ENCODE results near the gene SIGLEC6. TPM values are rescaled to one million over a fixed set of nuclear protein-coding genes. Genes with fewer than 3 reads are reported as not detected.

SIGLEC6 gene
- total RNA-seq, 1 experiment from 2014 or later: 0.37 TPM

DNA sequence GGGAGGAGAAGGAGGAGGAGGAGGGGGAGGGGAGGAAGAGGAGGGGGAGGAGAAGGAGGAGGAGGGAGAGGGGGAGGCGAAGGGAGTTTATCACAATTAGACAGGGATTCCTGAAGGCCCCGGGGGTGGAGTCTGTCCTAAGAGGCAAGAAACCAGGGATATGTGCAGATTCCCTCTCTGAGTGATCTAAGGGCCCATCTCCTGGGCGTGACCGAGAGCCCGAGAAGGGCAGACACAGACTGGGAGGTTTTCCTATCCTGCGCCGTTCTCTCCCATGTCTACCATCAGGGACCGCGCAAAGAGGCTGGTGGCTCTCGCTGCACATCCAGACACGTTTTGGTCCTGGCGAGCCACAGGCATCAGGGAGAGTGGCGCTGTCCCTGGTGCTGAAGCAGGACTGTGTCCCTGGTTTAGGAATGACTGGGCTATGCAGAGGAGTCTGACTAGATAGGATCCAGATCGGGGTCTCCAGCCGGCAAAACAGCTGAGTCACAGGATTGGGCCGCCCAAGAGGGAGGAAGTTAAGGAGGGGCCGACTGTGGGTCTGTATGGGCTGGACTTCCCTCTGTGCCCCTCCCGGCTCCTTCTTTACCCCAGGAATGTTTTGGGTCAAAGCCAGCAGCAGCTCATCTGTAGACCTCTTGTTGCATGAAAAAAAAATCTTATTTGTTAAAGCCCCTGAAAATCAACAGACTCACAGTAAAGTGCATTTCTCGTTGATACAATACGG, 21.7 kb upstream of the SIGLEC6 start (continued):
- TF ChIP-seq CREB1 (CRISPR knock-in tag; IDR thresholded peaks at IDR 0.05): 0 out of 2 replicates have a peak, but pooled peaks have one; percentile 56

DNA sequence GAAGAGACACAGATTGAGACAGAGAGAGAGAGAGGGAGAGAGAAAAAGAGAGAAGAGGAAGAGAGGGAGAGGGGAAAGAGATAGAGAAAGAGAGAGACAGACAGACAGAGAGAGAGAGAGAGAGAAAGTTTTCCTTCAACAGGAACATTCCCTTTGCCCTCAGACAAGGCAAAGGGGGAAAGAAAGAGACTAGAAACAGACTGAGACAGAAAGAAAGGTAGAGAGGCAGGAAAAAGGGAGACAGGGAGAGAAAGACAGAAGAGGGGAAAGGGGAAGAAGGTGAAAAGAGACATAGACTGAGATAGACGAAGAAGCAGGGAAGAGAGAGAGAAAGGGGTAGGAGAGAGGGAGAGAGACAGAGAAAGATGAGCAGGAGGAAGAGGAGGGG, 21.1 kb upstream of the SIGLEC6 start:
- TF ChIP-seq, protein P1, sequence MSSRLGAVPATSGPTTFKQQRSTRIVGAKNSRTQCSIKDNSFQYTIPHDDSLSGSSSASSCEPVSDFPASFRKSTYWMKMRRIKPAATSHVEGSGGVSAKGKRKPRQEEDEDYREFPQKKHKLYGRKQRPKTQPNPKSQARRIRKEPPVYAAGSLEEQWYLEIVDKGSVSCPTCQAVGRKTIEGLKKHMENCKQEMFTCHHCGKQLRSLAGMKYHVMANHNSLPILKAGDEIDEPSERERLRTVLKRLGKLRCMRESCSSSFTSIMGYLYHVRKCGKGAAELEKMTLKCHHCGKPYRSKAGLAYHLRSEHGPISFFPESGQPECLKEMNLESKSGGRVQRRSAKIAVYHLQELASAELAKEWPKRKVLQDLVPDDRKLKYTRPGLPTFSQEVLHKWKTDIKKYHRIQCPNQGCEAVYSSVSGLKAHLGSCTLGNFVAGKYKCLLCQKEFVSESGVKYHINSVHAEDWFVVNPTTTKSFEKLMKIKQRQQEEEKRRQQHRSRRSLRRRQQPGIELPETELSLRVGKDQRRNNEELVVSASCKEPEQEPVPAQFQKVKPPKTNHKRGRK (CRISPR knock-in tag; IDR thresholded peaks at IDR 0.05; ENCODE audit: borderline replicate concordance): 0 out of 2 replicates have a peak, but pooled peaks have one; percentile 15
- TF ChIP-seq, protein P2, sequence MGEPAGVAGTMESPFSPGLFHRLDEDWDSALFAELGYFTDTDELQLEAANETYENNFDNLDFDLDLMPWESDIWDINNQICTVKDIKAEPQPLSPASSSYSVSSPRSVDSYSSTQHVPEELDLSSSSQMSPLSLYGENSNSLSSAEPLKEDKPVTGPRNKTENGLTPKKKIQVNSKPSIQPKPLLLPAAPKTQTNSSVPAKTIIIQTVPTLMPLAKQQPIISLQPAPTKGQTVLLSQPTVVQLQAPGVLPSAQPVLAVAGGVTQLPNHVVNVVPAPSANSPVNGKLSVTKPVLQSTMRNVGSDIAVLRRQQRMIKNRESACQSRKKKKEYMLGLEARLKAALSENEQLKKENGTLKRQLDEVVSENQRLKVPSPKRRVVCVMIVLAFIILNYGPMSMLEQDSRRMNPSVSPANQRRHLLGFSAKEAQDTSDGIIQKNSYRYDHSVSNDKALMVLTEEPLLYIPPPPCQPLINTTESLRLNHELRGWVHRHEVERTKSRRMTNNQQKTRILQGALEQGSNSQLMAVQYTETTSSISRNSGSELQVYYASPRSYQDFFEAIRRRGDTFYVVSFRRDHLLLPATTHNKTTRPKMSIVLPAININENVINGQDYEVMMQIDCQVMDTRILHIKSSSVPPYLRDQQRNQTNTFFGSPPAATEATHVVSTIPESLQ (CRISPR knock-in tag; IDR thresholded peaks at IDR 0.05): no peak
- ChIA-PET POLR2A (no interaction called here), CTCF (interaction anchor here (1.7 to 1.8 kb wide), 2 partner anchors 12 to 131 kb away, joined by 7 to 12 read pairs; no protein-coding TSS in a partner anchor)
- Mint-ChIP-seq H3K4me3 (no peak overlapping the region), H3K36me3 (no peaks in the 10 kb centered on the region), H3K27me3 (ENCODE audit: low read depth) (peaks cover 44% of the 10 kb centered on the region), H3K27ac (no peak overlapping the region), H3K9me3 (peaks cover 5% of the 10 kb centered on the region; the same call in 1 of the 2 replicates), H3K4me1 (peaks cover 3% of the 10 kb centered on the region)
- DNase-seq (ENCODE audit: low spot score) (no peak), ATAC-seq (no peak)

DNA sequence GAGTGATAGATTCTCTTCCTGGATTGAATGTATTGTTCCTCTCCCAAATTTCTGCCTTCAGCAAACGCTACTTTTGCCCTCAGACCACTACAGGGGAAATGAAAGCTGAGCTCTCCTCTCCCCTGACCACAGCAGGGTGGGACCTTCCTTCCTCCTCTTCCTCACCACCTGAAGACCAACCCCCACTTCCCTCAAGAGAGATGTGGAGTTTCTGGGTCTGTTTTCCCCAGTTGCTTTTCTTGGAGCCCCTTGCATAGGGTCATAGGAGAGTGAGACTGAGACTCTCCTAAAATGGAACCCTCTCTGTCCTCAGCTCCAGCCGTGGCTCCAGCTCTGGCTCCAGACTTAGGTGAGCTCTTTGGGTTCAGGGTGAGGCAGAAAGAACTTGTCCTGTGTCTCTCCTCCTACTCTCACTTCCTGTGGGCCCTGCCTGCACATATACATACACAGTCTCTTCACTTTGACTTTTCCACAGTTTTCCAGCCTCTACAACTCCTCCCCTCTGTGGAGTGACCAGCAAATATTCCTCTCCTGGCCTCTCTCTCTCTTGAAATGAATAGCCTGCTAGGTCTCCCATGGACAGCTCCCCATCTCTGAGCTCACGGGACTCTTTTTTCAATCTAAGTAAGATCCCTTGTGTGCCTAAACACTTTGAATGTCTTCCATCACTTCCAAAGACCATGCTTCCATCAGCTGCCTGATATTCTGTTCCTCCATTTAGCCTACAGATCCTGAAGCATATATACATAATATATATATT, 20.4 kb upstream of the SIGLEC6 start:
- POLR2A ChIA-PET: no interaction called here
- no peaks in the 10 kb centered on the region for H3K36me3 Mint-ChIP-seq
- ATAC-seq: no peak
- H3K4me1 Mint-ChIP-seq: peaks cover 3% of the 10 kb centered on the region
- peaks cover 5% of the 10 kb centered on the region; the same call in 1 of the 2 replicates for H3K9me3 Mint-ChIP-seq
- DNase-seq (ENCODE audit: low spot score): no peak
- CTCF ChIA-PET: interaction anchor here (1.0 kb wide), 1 partner anchor 130 kb away, joined by 5 read pairs; no protein-coding TSS in a partner anchor
- TF ChIP-seq FOXK1 (CRISPR knock-in tag; IDR thresholded peaks at IDR 0.05) (no peak), JAZF1 (CRISPR knock-in tag; IDR thresholded peaks at IDR 0.05) (no peak), ZBTB21 (CRISPR knock-in tag; IDR thresholded peaks at IDR 0.05; ENCODE audit: borderline replicate concordance) (no peak)
- TF ChIP-seq, protein P1 (CRISPR knock-in tag; IDR thresholded peaks at IDR 0.05; ENCODE audit: borderline replicate concordance): no peak
- TF ChIP-seq, protein P3, sequence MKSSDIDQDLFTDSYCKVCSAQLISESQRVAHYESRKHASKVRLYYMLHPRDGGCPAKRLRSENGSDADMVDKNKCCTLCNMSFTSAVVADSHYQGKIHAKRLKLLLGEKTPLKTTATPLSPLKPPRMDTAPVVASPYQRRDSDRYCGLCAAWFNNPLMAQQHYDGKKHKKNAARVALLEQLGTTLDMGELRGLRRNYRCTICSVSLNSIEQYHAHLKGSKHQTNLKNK (CRISPR knock-in tag; IDR thresholded peaks at IDR 0.05): no peak
- no peak overlapping the region for H3K27ac Mint-ChIP-seq
- no peak overlapping the region for H3K4me3 Mint-ChIP-seq
- H3K27me3 Mint-ChIP-seq (ENCODE audit: low read depth): peaks cover 49% of the 10 kb centered on the region

DNA sequence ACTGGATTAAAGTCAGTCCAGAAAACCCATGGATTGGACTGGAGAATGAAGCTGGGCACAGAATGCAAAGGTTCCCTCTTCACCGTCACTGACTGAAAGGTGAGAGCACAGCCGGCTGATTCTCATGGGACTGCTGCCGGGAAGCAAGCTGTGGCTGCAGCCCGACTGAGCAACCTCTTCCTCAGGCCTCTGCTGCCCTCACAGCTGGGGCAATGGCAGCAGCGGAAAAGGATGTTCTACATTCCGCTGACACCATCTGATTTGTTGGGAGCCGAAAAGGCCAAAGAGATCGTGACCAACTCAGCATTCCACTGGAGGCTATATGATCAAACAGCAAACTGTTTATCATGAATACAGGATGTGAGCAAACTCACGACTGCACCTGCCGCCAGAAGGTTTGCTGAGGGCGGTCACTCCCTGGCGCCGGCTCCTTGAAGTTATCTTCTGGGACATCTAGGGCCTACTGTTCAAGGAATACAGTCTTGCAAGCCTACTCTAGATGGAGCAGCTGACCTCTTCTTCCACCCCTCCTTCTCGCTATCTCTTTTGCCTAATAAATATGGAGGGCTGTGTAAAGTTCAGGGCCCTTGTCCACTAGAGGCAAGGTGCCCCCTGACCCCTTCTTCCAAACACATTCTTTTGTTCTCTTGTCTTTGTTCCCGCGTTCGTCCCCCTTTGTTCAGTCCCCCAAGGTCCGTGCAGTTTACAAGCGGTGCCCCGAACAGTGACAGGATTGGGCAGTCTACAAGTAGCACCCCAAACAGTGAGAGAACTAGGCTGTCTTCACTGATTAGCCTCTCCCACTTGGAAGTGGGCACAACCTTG, 19.6 kb upstream of the SIGLEC6 start:
- Mint-ChIP-seq H3K4me3 (no peak overlapping the region), H3K9me3 (peaks cover 5% of the 10 kb centered on the region; the same call in 1 of the 2 replicates), H3K27ac (no peak overlapping the region), H3K27me3 (ENCODE audit: low read depth) (peaks cover 56% of the 10 kb centered on the region), H3K4me1 (peaks cover 3% of the 10 kb centered on the region), H3K36me3 (no peaks in the 10 kb centered on the region)
- ATAC-seq (no peak), DNase-seq (ENCODE audit: low spot score) (no peak)
- POLR2A ChIA-PET: no interaction called here
- CTCF ChIA-PET: interaction anchor here (1.0 to 1.3 kb wide), 2 partner anchors 14 to 129 kb away, joined by 3 to 5 read pairs; no protein-coding TSS in a partner anchor
- TF ChIP-seq, protein P4, sequence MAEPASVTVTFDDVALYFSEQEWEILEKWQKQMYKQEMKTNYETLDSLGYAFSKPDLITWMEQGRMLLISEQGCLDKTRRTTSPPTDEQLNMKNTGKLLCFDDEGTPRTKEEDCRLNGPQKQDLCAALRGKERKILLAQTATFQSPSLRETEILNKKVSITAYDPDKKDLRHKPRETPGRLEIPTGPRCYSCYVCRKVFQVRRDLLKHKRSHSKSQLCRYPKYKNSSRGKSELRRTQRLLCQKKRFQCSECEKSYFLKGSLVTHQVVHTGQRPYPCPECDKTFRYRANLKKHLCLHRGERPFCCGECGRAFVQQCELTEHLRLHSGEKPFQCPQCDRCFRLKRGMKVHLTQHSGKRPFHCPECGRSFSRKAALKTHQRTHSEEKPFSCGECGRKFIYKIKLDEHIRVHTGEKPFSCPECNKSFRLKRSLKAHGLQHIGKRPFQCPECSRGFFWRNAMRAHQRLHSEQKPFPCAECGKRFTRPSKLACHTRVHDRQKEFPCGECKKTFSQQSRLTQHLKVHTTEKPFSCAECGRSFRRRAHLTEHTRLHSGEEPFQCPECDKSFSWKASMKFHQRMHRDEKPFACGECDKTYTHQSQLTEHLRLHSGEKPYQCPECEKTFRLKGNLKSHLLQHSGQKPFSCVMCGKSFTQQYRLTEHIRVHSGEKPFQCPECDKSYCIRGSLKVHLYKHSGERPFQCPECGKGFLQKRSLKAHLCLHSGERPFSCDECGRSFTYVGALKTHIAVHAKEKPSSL (CRISPR knock-in tag; conservative IDR thresholded peaks at IDR 0.05): no peak
- no peak for TF ChIP-seq FOXJ3 (CRISPR knock-in tag; IDR thresholded peaks at IDR 0.05; ENCODE audit: borderline replicate concordance)
- TF ChIP-seq JAZF1 (CRISPR knock-in tag; IDR thresholded peaks at IDR 0.05): no peak
- TF ChIP-seq JUN (CRISPR knock-in tag; IDR thresholded peaks at IDR 0.05): no peak
- no peak for TF ChIP-seq SOX15 (CRISPR knock-in tag; IDR thresholded peaks at IDR 0.05)
- no peak for TF ChIP-seq ZNF138 (CRISPR knock-in tag; conservative IDR thresholded peaks at IDR 0.05)
- TF ChIP-seq, protein P5, sequence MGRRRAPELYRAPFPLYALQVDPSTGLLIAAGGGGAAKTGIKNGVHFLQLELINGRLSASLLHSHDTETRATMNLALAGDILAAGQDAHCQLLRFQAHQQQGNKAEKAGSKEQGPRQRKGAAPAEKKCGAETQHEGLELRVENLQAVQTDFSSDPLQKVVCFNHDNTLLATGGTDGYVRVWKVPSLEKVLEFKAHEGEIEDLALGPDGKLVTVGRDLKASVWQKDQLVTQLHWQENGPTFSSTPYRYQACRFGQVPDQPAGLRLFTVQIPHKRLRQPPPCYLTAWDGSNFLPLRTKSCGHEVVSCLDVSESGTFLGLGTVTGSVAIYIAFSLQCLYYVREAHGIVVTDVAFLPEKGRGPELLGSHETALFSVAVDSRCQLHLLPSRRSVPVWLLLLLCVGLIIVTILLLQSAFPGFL (CRISPR knock-in tag; IDR thresholded peaks at IDR 0.05; ENCODE audit: borderline replicate concordance): no peak
- no peak for TF ChIP-seq CREM (CRISPR knock-in tag; IDR thresholded peaks at IDR 0.05)
- TF ChIP-seq RORB (CRISPR knock-in tag; IDR thresholded peaks at IDR 0.05): no peak

Measured in WTC11 (cell line).